Measurements from ENCODE around the gene TBC1D22A. TPM values are rescaled to one million over a fixed set of nuclear protein-coding genes. Genes with fewer than 3 reads are reported as not detected.

TBC1D22A gene
- total and polyA plus RNA-seq, 11 donors = 9.4 to 30.7 (median 18.6) TPM

- intact Hi-C loops (cut with DNase I) = loop anchor here in 1 of 10 donors (10.0 kb wide), 1 partner anchor 55 kb away; no protein-coding TSS in a partner anchor
- H3K9me3 ChIP-seq = no peaks in the 10 kb centered on the region
- H3K27me3 ChIP-seq = no peaks in the 10 kb centered on the region
- H3K27ac ChIP-seq = no peak overlapping the region
- H3K36me3 ChIP-seq = no peaks in the 10 kb centered on the region
- 94 to 100% (median 96%) methylated on average over 2 of the region's 2 CpGs for WGBS, 4 donors
- DNase-seq = no peak
- TF ChIP-seq POLR2A (IDR thresholded peaks at IDR 0.05) = no peak
- no peak for TF ChIP-seq CTCF (IDR thresholded peaks at IDR 0.05)
- peaks cover 0 to 3% (median 0%) of the 10 kb centered on the region in 12 donors for H3K4me1 ChIP-seq
- no peak overlapping the region for H3K4me3 ChIP-seq
- ATAC-seq = no peak
Measured at GRCh38 chr22:47100019-47100418, 337.6 kb downstream of the TBC1D22A start.

- intact Hi-C loops (cut with DNase I) = loop anchor here in 1 of 10 donors (10.0 kb wide), 1 partner anchor 56 kb away; no protein-coding TSS in a partner anchor
- Histone ChIP-seq H3K4me3 (no peak overlapping the region), H3K4me1 (peaks cover 0 to 3% (median 0%) of the 10 kb centered on the region in 12 donors), H3K9me3 (no peaks in the 10 kb centered on the region), H3K36me3 (no peaks in the 10 kb centered on the region), H3K27me3 (no peaks in the 10 kb centered on the region), H3K27ac (no peak overlapping the region)
- TF ChIP-seq POLR2A (IDR thresholded peaks at IDR 0.05) (no peak), CTCF (IDR thresholded peaks at IDR 0.05) (no peak)
- DNase-seq (no peak), ATAC-seq (no peak)
- WGBS, 4 donors = 93 to 95% (median 94%) methylated on average over 15 of the region's 15 CpGs
Measured at GRCh38 chr22:47100646-47101200, 338.3 kb downstream of the TBC1D22A start.

GRCh38 chr22:47101321-47101885 is 339.0 kb downstream of the TBC1D22A start:
- DNase-seq = no peak
- ATAC-seq = no peak
- 93 to 98% (median 96%) methylated on average over 9 to 16 of the region's 16 CpGs for WGBS, 4 donors

More at GRCh38 chr22:47101321-47101885, 339.0 kb downstream of the TBC1D22A start:
- no peaks in the 10 kb centered on the region for H3K36me3 ChIP-seq
- intact Hi-C loops (cut with DNase I) = loop anchor here in 1 of 10 donors (10.0 kb wide), 1 partner anchor 57 kb away; no protein-coding TSS in a partner anchor
- TF ChIP-seq CTCF (IDR thresholded peaks at IDR 0.05) (no peak), POLR2A (IDR thresholded peaks at IDR 0.05) (no peak)
- no peak overlapping the region for H3K27ac ChIP-seq
- H3K4me3 ChIP-seq = no peak overlapping the region
- no peaks in the 10 kb centered on the region for H3K27me3 ChIP-seq
- H3K4me1 ChIP-seq = peaks cover 0 to 3% (median 0%) of the 10 kb centered on the region in 12 donors
- no peaks in the 10 kb centered on the region for H3K9me3 ChIP-seq

Measured in heart left ventricle (tissue), 16 donors.